ENCODE measurements around the gene REX1BD.
"Not testable (repeated sequence)": the region's sequence is repeated elsewhere in the genome, so short reads cannot be mapped to it uniquely, and the experiment has no call there.

REX1BD gene

GRCh38 chr19:18588611-18589379 lies at the start of gene REX1BD:
TSS of gene REX1BD (plus strand) at chr19:18588798. CDS start at chr19:18588802, 4 bp downstream.
- Mint-ChIP-seq H3K36me3 (ENCODE audit: low read depth) (no peaks in the 10 kb centered on the region), H3K27me3 (ENCODE audit: low read depth) (peaks cover 18% of the 10 kb centered on the region), H3K4me3 (peak within 1 kb of the TSS; percentile 87 to 91 (median 90)), H3K9me3 (no peaks in the 10 kb centered on the region), H3K4me1 (peaks cover 24% of the 10 kb centered on the region), H3K27ac (peak within 1 kb of the TSS; percentile 83 to 96 (median 95))
- TF ChIP-seq, protein P1, sequence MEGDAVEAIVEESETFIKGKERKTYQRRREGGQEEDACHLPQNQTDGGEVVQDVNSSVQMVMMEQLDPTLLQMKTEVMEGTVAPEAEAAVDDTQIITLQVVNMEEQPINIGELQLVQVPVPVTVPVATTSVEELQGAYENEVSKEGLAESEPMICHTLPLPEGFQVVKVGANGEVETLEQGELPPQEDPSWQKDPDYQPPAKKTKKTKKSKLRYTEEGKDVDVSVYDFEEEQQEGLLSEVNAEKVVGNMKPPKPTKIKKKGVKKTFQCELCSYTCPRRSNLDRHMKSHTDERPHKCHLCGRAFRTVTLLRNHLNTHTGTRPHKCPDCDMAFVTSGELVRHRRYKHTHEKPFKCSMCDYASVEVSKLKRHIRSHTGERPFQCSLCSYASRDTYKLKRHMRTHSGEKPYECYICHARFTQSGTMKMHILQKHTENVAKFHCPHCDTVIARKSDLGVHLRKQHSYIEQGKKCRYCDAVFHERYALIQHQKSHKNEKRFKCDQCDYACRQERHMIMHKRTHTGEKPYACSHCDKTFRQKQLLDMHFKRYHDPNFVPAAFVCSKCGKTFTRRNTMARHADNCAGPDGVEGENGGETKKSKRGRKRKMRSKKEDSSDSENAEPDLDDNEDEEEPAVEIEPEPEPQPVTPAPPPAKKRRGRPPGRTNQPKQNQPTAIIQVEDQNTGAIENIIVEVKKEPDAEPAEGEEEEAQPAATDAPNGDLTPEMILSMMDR (IDR thresholded peaks at IDR 0.05; ENCODE audit: unreplicated experiment in 3 of 3) = peak; percentile 87 to 97 (median 88)

DNA sequence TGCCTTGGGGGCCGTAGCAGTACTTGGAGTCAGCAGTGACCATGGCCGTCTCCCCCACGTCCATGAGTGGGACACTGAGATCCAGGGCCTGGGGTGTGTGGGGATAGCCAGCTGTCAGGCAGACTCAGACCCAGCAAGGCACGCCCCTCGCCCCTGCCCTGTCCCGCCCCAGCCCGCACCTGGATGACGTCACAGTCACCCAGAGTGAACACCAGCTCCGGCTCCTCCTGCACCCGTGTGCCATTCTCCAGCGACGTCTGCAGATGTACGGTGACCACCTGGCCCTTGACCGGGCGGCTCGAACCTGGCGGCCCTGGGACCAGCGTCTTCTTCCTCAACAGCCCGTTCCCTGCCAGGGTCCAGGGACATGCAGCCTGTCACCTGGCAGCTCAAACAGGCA lies 49.2 kb upstream of the REX1BD start:
- Mint-ChIP-seq H3K27me3 (ENCODE audit: low read depth) (peaks cover 1% of the 10 kb centered on the region), H3K4me1 (no peaks in the 10 kb centered on the region), H3K27ac (no peak overlapping the region)

GRCh38 chr19:18540200-18540599 lies 48.4 kb upstream of the REX1BD start:
- not testable (repeated sequence) for H3K27ac Mint-ChIP-seq; H3K9me3 Mint-ChIP-seq; H3K27me3 Mint-ChIP-seq (ENCODE audit: low read depth); H3K4me1 Mint-ChIP-seq
- peak overlapping the region in 2 of 3 experiments; percentile 10 to 59 for H3K4me3 Mint-ChIP-seq
- peaks cover 38% of the 10 kb centered on the region for H3K36me3 Mint-ChIP-seq (ENCODE audit: low read depth)

More for the DNA sequence above, 49.2 kb upstream of the REX1BD start:
- Mint-ChIP-seq H3K9me3 (no peaks in the 10 kb centered on the region), H3K4me3 (no peak overlapping the region), H3K36me3 (ENCODE audit: low read depth) (peaks cover 42% of the 10 kb centered on the region)
- TF ChIP-seq, protein P1 (IDR thresholded peaks at IDR 0.05; ENCODE audit: unreplicated experiment in 3 of 3) = no peak

DNA sequence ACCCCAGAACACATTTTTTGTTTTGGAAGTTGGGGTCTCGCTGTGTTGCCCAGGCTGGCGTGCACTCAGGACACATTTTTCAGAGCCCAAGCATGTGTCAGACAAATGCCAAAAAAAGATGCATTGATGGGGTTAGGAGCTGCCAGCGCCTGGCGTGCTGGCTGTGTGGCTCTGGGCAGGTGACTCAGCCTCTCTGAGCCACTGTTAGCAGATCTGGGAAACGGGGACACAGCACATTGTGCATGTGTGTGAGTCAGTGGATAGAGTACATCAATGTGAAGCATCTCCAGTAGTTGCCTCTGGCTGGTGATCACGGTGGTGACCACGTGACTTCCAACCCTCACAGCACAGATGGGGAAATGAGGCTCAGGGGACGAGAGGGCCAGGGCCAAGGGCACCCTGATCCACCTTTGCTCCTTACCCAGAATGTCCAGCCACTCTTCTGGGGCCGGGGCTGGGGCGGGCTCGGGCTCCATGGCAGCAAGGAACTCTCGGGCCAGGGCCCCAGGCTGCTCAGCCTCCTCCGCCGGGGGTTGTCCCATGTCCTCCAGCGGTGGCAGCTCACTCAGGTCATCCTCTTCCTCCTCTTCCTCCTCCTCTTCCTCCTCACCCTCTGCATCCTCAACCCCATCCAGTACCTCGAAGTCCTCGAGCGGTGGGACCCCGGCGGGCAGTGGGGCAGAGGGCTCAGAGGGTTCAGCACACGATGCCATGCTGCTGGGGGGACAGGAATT lies 47.2 kb upstream of the REX1BD start:
- TF ChIP-seq, protein P1 (IDR thresholded peaks at IDR 0.05; ENCODE audit: unreplicated experiment in 3 of 3) = no peak
- no peaks in the 10 kb centered on the region for H3K9me3 Mint-ChIP-seq
- H3K4me3 Mint-ChIP-seq = peak overlapping the region; percentile 59 to 94 (median 93)
- no peak overlapping the region for H3K27ac Mint-ChIP-seq
- no peaks in the 10 kb centered on the region for H3K4me1 Mint-ChIP-seq
- H3K36me3 Mint-ChIP-seq (ENCODE audit: low read depth) = peaks cover 27% of the 10 kb centered on the region
- H3K27me3 Mint-ChIP-seq (ENCODE audit: low read depth) = no peaks in the 10 kb centered on the region

DNA sequence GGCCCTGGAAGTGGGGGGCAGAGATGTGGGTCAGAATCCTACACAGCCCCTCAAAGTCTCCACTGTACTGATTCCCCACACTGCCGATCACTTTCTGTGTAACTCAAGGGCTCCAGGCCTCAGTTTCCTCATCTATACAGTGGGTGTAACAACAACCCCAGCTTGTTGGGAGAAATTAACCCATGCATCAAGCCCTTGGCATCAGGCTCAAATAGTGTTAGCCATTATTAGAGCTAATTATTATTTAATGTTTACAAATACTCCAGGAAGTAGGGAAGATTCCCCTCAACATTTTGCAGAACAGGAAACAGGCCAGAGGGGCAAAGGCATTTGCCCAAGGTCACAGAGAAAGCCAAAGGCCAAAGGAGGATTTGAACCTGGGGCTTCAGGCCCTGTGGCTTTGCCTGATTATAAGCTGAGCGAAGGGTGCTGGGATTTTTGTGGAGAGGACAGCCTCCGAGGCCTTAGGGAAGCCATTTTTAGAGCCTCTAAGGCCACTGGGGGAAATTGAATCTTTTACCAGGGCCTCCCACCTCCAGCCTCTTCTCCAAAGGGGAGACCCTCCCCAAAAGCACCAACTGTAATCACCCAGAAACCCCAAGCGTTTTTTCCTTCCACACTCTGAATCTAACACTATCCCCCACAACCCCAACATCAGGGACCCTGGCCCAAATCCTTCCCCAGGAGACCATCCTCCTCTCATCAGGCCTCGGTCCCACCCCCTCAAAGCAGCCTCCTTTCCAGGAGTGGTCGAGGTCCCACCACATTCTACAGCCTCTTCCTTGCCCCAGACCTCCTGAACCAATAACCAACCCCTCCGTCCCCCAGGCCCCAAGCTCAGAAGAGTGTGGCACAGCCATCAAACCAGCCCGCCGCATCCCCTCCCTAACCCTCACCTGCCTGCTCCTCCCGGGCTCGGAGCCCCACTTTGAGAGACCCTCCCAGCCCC lies 46.3 kb upstream of the REX1BD start:
- no peaks in the 10 kb centered on the region for H3K9me3 Mint-ChIP-seq
- H3K36me3 Mint-ChIP-seq (ENCODE audit: low read depth) = peaks cover 22% of the 10 kb centered on the region
- H3K27ac Mint-ChIP-seq = peak overlapping the region; percentile 40 to 85 (median 82)
- TF ChIP-seq, protein P1 (IDR thresholded peaks at IDR 0.05; ENCODE audit: unreplicated experiment in 3 of 3) = no peak
- peak overlapping the region; percentile 93 to 94 (median 94) for H3K4me3 Mint-ChIP-seq
- H3K4me1 Mint-ChIP-seq = no peaks in the 10 kb centered on the region
- no peaks in the 10 kb centered on the region for H3K27me3 Mint-ChIP-seq (ENCODE audit: low read depth)

All from nephron (organoid).